GM18520 (cell line): Measurements from ENCODE around the gene ZNF302.
"Not testable (repeated sequence)": the region's sequence is repeated elsewhere in the genome, so short reads cannot be mapped to it uniquely, and the experiment has no call there.

Experiments
- ATAC-seq: cut with Tn5 transposase; IDR thresholded peaks from one replicate; pipeline ENCODE4 v1.9.1; 2021; ENCODE audit not compliant: unreplicated experiment

The ZNF302 gene

DNA sequence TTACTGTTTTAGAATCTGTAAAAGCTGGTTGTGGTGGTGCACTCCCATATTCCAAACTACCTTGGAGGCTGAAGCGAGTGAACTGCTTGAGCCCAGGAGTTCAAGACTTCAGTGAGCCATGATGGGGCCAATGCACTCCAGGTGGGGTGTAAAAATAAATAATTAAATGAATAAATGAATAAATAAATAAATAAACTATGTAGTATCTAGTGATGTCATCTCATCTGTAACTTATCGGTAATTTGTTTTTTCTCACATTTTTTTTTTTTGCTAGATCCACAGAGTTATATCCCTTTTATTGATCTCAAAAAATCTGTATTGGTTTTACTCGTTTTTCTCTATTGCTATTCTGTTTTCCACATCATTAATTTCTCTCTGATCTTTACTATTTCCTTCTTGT is 5.5 kb upstream of the ZNF302 start:
- ATAC-seq, result no peak

DNA sequence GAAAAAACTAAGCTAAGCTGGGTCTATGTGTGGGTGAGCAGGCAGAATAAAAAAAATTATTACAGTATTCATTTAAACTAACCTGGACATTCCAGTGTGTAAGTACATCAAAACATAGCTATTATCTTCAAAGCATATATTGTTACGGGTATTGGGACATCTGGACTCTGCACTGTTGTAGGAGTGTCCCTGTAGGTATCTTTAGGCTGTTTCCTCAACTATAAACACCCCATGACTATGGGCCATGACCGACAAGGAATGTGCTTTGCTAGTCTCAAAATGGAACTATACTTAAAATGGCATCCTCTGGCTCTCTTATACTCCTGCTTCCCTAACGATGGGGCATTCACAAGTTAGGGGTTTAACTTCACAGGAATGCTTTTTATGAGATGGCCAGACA is 3.9 kb upstream of the ZNF302 start:
- ATAC-seq, result no peak

DNA sequence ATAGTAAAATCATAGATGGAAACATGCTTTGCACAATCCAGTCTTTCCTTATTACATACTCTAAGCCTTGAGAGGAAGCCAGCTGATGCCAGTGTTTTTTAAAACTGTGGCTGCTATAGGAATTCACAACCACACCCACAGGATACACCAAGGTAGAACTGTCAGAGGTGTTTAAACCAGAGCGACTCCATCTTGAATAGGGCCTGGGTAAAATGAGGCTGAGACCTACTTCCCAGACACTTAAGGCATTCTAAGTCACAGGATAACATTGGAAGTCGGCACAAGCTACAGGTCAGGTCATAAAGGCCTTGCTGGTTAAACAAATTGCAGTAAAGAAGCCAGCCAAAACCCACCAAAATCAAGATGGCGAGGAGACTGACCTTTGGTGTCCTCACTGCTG is 2.2 kb upstream of the ZNF302 start:
- no peak for ATAC-seq

DNA sequence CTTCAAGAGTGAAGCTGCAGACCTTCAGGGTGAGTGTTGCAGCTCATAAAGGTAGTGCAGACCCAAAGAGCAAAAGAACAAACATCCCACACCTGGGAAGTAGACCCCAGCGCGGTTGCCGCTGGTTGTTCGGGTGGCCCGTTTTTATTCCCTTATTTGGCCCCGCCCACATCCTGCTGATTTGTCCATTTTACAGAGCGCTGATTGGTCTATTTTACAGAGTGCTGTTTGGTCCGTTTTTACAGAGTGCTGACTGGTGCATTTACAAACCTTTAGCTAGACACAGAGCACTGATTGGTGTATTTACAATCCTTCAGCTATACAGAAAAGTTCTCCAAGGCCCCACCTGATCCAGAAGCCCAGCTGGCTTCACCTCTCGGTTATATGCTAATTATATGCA is 1.6 kb upstream of the ZNF302 start:
- no peak for ATAC-seq

DNA sequence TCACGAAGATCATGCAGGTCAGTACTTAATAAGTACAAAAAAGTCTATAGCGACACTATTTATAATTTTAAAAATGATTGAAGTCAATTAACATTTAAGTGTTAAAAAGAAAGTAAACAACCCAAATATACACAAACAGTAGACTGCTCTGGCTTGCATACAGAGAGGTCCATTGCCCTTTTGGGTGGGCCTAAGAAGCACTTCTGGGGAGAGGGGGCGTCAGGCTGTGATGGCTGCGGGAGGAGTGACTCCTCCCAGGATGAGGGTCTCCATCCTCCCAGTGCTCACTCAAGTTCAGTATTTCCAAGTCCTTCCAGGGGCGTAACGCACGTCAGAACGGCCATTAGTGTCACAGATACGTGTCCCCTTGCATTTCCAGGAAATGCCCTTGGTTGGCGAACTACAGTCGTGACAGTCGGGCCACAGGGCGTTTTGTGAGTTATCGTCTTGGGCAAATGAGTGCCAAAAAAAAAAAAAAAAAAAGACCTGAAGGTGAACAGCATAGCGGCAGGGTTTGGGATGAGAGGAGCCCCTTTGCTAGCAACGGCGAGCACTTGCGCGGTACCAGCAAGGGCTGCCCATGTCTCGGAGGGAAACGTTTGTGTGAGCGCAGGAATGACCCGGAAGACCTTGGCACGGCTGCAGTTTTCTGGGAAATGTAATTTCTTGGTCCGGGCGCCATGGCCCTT is 637 bp upstream of the ZNF302 start, which contains the start of gene SCGB2B2:
SCGB2B2 (minus strand) TSS at position 463 of the 689 bp plus-strand sequence. CDS start 82,596 bp downstream, outside the sequence.
- ATAC-seq, result peak; percentile 29

DNA sequence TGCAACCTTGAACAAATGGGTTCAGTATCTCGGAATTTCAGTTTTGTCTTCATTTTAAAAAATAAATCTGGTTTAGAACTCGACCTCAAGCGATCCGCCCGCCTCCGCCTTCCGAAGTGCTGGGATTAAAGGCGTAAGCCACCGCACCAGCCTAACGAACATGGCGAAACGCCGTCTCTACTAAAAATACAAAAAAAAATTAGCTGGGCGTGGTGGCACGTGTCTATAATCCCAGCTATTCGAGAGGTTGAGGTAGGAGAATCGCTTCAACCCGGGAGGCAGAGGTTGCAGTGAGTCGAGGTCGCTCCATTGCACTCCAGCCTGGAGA is 571 bp downstream of the ZNF302 start:
- ATAC-seq, result no peak

DNA sequence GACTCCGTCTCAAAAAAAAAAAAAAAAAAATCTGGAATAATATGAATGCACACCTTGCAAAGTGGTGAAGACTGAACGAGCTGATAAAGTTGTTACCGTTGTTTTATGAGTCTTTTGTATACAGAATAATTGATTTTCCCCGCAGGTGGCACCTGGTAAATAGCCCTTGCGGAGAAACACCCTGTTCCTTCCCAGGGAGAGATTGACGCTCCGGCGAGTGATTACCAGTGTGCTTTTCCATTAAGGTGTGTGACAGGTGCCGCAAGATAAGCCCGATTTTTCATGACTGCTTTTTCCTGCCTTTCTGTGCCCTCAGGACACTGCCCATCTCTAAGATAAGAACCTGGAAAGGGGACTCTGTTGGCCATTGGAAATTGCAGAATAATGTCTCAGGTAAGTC is 943 bp downstream of the ZNF302 start:
- ATAC-seq, result no peak

DNA sequence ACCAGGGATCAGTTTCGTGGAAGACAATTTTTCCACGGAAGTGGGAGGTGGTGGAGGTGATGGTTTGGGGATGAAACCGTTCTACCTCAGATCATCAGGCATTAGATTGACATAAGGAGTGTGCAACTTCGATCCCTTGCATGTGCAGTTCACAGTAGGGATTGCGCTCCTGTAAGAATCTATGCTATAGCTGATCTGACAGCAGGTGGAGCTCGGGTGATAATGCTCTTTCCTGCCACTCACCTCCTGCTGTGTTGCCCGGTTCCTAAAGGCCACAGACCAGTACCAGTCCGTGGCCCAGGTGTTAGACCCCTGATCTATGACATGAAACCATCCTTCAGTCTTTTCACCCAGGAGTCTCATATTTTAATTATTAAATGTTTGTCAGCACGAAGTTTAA is 4.0 kb downstream of the ZNF302 start:
- ATAC-seq, result no peak

DNA sequence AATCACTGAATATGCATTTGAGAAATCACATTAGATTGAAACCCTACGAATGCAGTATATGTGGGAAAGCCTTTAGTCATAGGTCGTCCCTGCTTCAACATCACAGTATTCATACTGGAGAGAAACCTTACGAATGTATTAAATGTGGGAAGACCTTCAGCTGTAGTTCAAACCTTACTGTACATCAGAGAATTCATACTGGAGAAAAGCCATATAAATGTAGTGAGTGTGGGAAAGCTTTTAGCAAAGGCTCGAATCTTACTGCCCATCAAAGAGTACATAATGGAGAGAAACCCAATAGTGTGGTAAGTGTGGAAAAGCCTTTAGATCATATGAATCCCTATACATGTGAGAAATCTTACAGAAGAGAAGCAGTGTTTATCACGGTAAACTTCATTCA is 7.8 kb downstream of the ZNF302 start:
- ATAC-seq, result not testable (repeated sequence)

DNA sequence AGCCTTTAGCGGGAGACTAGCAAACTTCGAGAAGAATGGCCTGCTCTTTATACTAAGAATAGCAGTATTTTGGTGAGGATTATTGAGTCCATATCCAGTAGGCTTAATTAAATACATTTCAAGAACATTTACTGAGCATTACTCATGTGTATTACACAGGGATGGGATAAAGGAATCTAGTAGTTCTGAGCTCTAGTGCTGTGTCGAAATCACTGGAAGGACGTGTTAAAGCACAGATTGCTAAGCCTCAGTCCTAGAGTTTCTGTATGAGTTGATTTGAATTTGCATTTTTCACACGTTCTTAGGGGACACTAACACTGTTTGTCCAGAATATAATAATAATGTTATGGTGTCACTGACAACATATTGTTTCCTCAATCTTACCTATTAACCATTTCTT is 9.0 kb downstream of the ZNF302 start:
- ATAC-seq, result no peak

DNA sequence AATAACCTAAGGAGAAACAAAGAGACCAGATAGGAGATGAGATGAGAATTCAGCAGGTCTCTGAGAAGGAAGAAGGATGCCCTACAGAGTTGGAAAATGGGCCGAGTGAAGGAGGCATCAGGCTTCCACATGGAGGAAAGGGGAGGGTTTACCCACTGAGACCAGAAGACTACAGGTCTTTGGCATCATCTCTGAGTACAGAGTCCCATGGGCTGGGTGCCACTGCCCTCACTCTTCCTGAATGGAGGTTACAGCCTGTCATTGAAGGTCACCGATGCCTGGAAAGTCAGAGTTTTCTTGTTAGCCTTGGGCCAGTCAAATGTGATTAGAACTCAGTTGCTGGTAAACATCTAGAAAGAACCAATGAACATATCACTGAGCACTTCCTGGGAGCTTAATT is 9.9 kb downstream of the ZNF302 start:
- ATAC-seq, result no peak

DNA sequence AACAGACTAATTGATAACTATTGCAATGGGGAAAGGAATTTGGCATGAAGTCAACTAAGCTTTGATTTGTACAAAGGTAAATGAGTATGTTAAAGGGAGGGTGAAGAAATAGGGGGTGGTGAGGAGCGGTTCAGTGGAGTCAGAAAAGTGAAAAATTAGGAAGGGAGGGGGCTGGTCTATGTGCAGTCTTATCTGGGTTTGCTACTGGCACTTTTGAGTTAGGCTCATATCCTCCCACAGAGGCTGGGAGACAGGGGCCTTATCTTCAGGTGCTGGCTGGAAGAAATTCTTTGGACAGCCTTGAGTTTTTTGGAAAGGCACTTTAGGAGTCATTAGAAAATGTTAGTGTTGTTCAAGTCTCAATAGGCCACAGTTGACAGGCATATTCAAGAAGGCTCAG is 11.1 kb downstream of the ZNF302 start:
- ATAC-seq, result no peak

DNA sequence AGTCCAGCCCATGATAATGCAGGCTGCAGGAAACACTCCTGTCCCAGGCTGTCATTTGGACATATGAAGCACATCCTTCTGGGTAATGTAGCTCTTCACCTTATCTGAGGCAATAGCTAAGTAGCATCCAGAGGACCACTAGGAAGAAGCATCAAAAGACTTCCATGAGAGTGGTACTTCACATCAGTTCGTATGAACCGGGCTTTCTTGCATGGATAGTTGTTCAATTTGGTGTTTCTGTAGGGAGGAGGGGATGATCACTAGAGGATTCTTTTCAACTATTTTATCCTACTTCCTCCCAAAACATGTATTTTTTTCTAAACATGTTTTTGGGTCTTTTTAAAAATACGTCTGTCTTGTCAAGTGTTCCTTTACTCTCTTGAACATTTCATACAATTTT is 12.9 kb downstream of the ZNF302 start:
- no peak for ATAC-seq

DNA sequence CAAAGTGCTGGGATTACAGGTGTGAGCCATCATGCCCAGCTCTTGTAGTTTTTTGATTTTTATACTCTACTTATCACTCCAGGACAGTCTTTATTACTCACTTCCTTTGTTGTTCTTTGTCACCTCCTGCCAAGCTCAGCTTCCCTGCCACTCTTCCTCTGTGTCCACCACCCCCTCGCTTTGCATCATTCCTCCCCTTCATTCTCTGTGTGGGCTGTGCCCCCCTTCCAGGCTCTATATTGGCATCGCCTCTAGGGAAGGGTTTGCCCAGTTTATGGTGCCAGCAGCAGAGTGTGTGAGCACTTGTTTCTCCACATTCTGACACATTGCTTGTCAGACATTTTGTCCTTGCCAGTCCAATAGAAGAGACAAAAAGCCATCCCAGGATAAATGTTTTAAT is 15.1 kb downstream of the ZNF302 start:
- ATAC-seq, result no peak

DNA sequence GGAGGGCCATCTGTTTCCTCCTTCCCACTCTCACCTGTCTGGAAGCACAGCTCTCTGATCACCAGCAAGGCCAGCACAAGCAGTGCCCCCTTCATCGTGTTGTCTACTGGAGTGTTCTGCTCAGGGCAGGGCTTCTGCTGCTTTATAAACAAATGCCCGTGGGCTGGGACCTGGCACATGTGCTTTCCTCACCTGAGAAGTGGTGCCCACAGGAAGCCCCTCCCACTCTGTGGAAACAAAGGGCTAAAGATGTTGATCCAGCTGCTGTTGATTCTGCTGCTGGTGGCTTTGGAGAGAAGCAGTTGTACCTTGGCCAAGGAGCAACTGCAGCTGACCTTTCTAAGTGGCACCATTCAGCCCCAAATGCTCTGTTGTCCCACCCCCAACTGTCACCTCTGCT is 30.2 kb downstream of the ZNF302 start:
- no peak for ATAC-seq

DNA sequence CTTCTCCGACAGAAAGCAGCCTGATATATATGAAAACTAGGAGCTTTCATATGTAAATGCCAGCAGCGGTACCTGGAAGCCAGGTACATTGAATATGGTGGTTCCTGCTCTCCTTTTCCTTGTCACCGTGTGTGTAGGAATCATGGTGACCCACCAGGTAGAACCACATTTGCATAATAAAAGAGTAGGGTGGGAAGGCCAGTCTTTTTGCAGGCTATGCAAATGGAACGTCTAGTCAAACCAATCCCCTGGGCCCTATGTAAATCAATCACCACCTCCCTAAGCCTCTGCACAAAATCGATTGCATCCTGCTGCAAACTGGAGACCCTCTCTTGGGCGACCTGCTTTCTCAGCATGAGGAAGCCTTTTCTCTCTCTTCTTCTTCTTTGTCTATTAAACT is 34.4 kb downstream of the ZNF302 start:
- ATAC-seq, result no peak

DNA sequence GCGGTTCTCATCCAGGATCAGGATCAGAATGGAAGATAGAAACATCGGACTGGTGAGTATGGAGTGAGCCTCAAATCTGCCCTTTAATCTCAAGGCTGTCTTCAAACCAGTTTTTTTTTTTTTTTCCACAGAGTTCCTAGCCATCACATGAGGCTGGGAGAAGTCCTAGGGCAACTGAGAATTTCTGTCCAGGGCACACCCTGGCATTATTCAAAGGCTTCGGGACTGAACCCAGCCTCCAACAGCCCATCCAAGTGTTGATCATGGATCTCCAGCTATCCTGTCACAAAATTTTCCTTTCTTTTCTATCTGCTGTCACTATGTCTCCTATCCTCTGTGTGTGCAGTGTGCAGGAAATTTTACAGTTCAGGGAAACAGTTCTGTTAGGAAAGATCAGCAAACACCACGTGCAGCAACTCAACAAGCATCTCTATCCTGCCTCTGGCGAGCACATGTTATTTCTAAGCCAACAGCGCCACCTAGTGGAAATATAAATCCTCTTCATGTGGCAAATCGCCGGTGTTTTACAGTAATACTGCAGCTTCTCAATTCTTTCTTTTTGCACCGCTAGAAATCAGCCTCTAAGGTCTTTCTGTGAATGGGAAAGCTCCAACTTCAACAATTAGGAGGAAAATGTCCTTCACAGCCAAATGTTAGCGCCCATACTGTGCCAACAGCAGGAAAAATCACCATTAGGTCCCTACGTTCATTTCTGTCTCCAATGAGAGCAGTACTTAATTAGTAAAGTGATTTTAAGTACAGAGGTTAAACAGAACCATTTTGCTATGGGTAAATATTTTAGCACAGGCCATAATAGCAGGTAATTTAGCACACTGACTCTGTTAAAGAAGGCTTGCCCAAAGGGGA is 35.1 kb downstream of the ZNF302 start:
- no peak for ATAC-seq

DNA sequence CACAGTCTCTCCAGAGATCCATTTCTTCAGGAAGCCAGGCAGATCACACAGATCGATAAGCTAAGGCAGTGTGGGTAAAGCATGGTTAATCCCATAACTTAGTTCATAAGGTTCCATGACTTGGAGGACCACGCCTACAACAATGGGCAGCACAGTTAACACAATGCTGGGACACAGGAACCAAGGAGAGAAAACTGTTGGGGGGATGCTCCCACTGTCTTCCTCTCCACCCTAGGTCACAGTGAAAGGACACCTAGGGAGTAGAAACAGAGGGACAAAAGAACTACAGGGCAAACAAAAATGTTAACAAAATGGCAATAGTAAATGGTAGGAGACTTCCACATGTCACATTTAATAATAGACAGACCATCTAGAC is 35.8 kb downstream of the ZNF302 start:
- no peak for ATAC-seq

DNA sequence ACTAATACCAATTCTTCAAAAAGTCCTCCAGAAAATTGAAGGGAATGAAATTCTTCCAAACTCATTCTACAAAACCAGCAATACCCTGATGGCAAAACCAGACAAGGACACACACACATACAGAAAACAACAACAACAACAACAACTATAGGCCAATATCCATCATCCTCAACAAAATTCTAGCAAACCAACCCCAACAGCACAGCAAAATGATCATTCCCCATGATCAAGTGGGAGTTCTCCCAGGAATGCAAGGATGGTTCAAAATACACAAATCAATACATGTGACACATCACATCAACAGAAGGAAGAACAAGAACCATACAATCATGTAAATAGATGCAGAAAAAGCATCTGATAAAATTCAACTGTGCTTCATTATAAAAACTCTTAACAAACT is 37.9 kb downstream of the ZNF302 start:
- ATAC-seq, result no peak

DNA sequence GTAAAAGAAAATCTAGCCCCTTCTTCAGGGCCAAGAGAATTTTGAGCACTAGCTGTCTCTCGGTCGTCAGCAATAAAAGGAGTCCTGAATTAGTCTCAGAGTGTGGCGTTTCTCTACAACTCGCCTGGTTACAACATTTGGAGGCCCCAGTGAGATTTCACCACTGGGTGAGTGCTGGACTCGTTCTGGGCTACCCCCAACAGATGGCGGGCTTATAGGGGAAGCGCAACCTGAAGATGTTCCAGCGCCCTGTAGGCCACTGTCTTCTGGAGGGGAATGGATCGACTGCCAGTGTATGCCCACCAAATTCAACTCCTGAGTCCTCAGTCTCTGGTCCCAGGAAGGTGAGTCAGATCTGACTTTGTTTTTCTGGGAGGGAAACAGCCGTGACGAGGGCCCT is 44.9 kb downstream of the ZNF302 start:
- no peak for ATAC-seq

DNA sequence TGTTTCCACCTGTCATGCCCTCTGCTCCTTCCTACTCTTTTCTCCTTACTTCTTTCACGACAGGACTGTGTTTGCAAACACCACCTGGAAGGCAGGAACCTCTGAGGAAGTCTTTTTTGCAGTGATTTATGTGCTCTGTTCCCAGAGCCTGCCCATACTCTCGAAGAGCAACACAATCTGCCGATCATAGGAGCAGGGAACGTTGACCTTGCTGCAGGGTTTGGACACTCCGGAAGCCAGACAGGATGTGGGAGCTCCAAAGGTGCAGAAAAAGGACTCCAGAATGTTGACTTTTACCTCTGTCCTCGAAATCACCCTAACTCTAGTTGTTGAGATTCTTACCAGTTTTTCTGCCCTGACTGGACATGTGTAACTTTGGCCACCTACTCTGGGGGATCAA is 47.9 kb downstream of the ZNF302 start:
- no peak for ATAC-seq

DNA sequence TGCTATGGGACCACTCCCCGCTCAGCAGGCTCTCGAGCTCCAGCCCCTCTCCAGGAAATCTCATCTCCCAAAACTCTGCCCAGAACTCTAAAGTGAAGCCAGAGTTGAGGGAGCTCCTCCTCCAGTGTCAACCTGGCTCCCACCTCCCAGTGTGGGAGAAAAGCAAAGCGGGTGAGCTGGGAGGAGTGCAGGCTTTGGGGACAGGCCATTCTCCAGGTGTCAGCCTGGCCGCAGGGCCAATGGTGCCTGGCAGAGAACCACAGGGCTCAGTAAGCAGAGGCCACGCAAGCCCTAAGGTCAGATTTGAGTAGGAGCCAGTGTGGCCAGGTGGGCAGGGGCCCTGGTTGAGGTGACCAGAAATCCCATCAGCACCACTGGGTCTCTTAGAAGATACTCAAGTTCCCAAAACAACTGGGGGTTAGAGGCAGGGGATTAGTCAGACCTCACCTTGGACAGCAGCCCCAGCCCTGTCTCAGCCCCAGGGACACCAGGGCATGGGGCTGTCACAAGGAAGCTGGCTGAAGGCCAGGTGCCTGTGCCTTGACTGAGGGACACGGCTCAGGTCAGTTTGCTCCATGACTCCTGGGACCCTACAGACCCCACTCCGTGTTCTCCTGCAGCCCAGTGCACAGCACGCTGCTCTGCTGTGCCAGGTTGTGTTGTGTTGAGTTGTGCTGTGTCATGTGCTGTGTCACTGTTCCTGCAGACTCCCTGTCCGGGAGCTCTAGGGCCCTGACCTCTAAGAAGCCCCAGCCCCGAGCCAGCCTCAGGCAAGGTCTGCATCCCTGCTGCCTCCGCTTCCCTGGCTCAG is 53.7 kb downstream of the ZNF302 start:
- no peak for ATAC-seq
